Keratinocyte (primary cell): ENCODE results near the gene SNTG2. TPM values are rescaled to one million over a fixed set of nuclear protein-coding genes. Genes with fewer than 3 reads are reported as not detected.

Experiments used
- DNase-seq: peaks from one replicate; pipeline ENCODE4 v3.0.0-alpha.2; 2011; ENCODE audit warnings: low read depth, missing footprints, low spot score
- FAIRE-seq: peaks from 2 replicates; lab custom pipeline; 2011; peaks lifted over from hg19 to GRCh38; lab: Jason Lieb, UNC
- H2AFZ ChIP-seq: 2 replicates; pipeline ENCODE4 v1.6.0; 2012; ENCODE audit warnings: low read length, control low read depth, inconsistent platforms; ENCODE audit not compliant: control insufficient read depth
- H3K27ac ChIP-seq: 2 replicates; pipeline ENCODE4 v1.5.1; 2011; ENCODE audit warnings: low read length; ENCODE audit not compliant: control insufficient read depth, insufficient read depth
- H3K27me3 ChIP-seq: 3 replicates; pipeline ENCODE4 v1.6.0; 2011; ENCODE audit warnings: low read length; ENCODE audit not compliant: control insufficient read depth, insufficient read depth; ENCODE audit errors: extremely low read depth
- H3K36me3 ChIP-seq, 2 experiments: 2 replicates in 1 of 2; 3 replicates in 1 of 2; pipeline ENCODE4 v1.5.1; 2011; ENCODE audit warnings: low read length in 2 of 2, mild to moderate bottlenecking in 1 of 2; ENCODE audit not compliant: control insufficient read depth in 2 of 2, insufficient read depth in 2 of 2; ENCODE audit errors: extremely low read depth in 1 of 2
- H3K4me1 ChIP-seq: 3 replicates; pipeline ENCODE4 v1.5.1; 2011; ENCODE audit warnings: low read length; ENCODE audit not compliant: control insufficient read depth, insufficient read depth; ENCODE audit errors: extremely low read depth
- H3K4me2 ChIP-seq: 3 replicates; pipeline ENCODE4 v1.6.0; 2011; ENCODE audit warnings: low read depth, low read length; ENCODE audit not compliant: control insufficient read depth, insufficient read depth; ENCODE audit errors: extremely low read depth
- H3K4me3 ChIP-seq, 3 experiments: fragments of 200-600 bp in 1 of 3; sonication (generic) in 1 of 3; 2 replicates in 2 of 3; 3 replicates in 1 of 3; pipeline ENCODE4 v1.5.1; 2011 to 2016; ENCODE audit warnings: low read length in 3 of 3, mild to moderate bottlenecking in 3 of 3, control low read depth in 2 of 3, inconsistent platforms in 1 of 3, low read depth in 1 of 3, mixed read lengths in 1 of 3, mixed run types in 1 of 3, moderate library complexity in 1 of 3; ENCODE audit not compliant: control insufficient read depth in 2 of 3, insufficient read depth in 2 of 3; ENCODE audit errors: extremely low read depth in 1 of 3
- H3K79me2 ChIP-seq: 2 replicates; pipeline ENCODE4 v1.6.0; 2012; ENCODE audit warnings: low read length; ENCODE audit not compliant: control insufficient read depth, insufficient read depth
- H3K9ac ChIP-seq: 3 replicates; pipeline ENCODE4 v1.6.0; 2011; ENCODE audit warnings: low read length; ENCODE audit not compliant: control insufficient read depth, insufficient read depth; ENCODE audit errors: extremely low read depth
- H3K9me1 ChIP-seq: 3 replicates; pipeline ENCODE4 v1.6.0; 2011; ENCODE audit warnings: low read length; ENCODE audit not compliant: control insufficient read depth, insufficient read depth; ENCODE audit errors: extremely low read depth
- H3K9me3 ChIP-seq: 2 replicates; pipeline ENCODE4 v1.5.1; 2012; ENCODE audit warnings: low read depth, low read length; ENCODE audit not compliant: control insufficient read depth
- H4K20me1 ChIP-seq: 3 replicates; pipeline ENCODE4 v1.6.0; 2011; ENCODE audit warnings: low read length; ENCODE audit not compliant: control insufficient read depth, insufficient read depth; ENCODE audit errors: extremely low read depth
- EZH2 ChIP-seq: IDR thresholded peaks from one replicate; pipeline ENCODE4 v1.6.1; 2012; ENCODE audit warnings: inconsistent platforms, mild to moderate bottlenecking, low read length, moderate library complexity
- dilution Hi-C: fragments of 300-500 bp; cut with MboI; formaldehyde crosslinking; loops from one replicate; pipeline ENCODE4 v1.7.0; 2020; ENCODE audit warnings: low sequenced_read_pairs; ENCODE audit not compliant: extremely low pct_ligation_motif_present
- polyA plus RNA-seq, 5 experiments: library from polyadenylated mRNA; depleted of rRNA in 3 of 5; stranded (reverse) in 3 of 5; stranded (forward) in 1 of 5; unstranded in 1 of 5; fragments of >200 nt; gene quantifications; 1 replicate in 1 of 5; 2 replicates in 3 of 5; 3 replicates in 1 of 5; pipeline versions ENCODE4 v1.2.1 to v1.2.3, GENCODE V29; 2011 to 2012; ENCODE audit warnings: missing spikeins in 2 of 5, low read depth in 1 of 5, low replicate concordance in 1 of 5
- TF ChIP-seq, protein P1 (sequence below), 3 experiments: IDR thresholded peaks in 1 of 3; conservative IDR thresholded peaks in 1 of 3; optimal IDR thresholded peaks in 1 of 3; 2 replicates in 2 of 3; 3 replicates in 1 of 3; pipeline versions ENCODE3 to v1.5.1; 2011; ENCODE audit warnings: low read length in 3 of 3, mild to moderate bottlenecking in 3 of 3, moderate library complexity in 2 of 3, control low read depth in 1 of 3, inconsistent platforms in 1 of 3; ENCODE audit not compliant: insufficient read depth in 2 of 3; ENCODE audit errors: extremely low read depth in 1 of 3

SNTG2 gene
- polyA plus RNA-seq, 1 donor (not counting 4 experiments of a cell fraction or from before 2014, with no cell fraction given): not detected

DNA sequence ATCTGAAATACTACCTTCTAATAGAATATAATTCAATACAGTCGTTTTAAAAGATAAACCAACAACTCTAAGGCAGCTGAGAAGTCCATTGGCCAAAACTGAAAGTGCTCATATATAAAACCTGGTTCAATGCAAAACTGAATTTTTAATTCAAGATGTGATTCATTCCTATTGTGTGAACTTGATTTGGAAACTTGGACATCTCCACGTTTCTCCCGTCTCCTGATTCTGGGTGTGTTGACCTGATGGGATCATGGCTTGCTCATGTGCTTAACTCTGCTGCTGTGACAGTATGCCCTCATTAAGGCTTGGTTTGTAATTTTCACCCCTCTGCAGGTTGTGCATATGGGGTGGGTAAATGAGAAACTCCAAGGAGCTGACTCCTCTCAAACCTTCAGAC is 296.3 kb downstream of the SNTG2 start:
- no peak overlapping the region for H3K4me2 ChIP-seq
- no peak for FAIRE-seq
- H3K27ac ChIP-seq: no peak overlapping the region
- no peaks in the 10 kb centered on the region for H4K20me1 ChIP-seq
- H2AFZ ChIP-seq: no peak overlapping the region
- no peaks in the 10 kb centered on the region for H3K36me3 ChIP-seq
- dilution Hi-C loops: no loop called here
- H3K4me3 ChIP-seq: no peak overlapping the region
- TF ChIP-seq EZH2: no peak
- TF ChIP-seq, protein P1, sequence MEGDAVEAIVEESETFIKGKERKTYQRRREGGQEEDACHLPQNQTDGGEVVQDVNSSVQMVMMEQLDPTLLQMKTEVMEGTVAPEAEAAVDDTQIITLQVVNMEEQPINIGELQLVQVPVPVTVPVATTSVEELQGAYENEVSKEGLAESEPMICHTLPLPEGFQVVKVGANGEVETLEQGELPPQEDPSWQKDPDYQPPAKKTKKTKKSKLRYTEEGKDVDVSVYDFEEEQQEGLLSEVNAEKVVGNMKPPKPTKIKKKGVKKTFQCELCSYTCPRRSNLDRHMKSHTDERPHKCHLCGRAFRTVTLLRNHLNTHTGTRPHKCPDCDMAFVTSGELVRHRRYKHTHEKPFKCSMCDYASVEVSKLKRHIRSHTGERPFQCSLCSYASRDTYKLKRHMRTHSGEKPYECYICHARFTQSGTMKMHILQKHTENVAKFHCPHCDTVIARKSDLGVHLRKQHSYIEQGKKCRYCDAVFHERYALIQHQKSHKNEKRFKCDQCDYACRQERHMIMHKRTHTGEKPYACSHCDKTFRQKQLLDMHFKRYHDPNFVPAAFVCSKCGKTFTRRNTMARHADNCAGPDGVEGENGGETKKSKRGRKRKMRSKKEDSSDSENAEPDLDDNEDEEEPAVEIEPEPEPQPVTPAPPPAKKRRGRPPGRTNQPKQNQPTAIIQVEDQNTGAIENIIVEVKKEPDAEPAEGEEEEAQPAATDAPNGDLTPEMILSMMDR (optimal IDR thresholded peaks at IDR 0.05 in 1 of 3, IDR thresholded peaks at IDR 0.05 in 1 of 3, conservative IDR thresholded peaks at IDR 0.05 in 1 of 3; ENCODE audit: extremely low read depth in 1 of 3, insufficient read depth in 2 of 3, low read length in 3 of 3): no peak
- H3K79me2 ChIP-seq: no peaks in the 10 kb centered on the region
- H3K9me1 ChIP-seq: no peaks in the 10 kb centered on the region
- no peaks in the 10 kb centered on the region for H3K4me1 ChIP-seq
- H3K9ac ChIP-seq: no peak overlapping the region
- no peaks in the 10 kb centered on the region for H3K9me3 ChIP-seq
- no peaks in the 10 kb centered on the region for H3K27me3 ChIP-seq
- DNase-seq: no peak

DNA sequence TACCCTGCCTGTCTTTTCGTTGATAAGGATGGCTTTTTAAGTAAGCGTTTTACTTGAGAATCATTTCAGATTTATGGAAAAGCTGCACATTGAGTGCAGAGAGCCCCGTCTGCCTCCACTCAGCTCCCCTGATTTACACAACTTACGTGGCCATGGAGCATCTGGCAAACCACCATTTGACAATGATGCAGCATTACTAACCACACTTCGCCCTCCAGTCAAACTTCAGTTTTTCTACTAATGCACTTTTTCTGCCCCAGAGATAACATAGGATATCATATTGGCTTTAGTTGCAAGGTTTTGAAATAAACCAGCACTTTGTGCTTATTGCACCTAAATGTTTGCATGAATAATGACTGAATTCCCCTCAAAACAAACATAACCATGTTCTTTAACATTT is 297.5 kb downstream of the SNTG2 start:
- TF ChIP-seq, protein P1 (optimal IDR thresholded peaks at IDR 0.05 in 1 of 3, IDR thresholded peaks at IDR 0.05 in 1 of 3, conservative IDR thresholded peaks at IDR 0.05 in 1 of 3; ENCODE audit: extremely low read depth in 1 of 3, insufficient read depth in 2 of 3, low read length in 3 of 3): no peak
- TF ChIP-seq EZH2: no peak
- H3K4me3 ChIP-seq: no peak overlapping the region
- dilution Hi-C loops: no loop called here
- H3K9me1 ChIP-seq: no peaks in the 10 kb centered on the region
- FAIRE-seq: no peak
- no peak for DNase-seq
- no peaks in the 10 kb centered on the region for H3K9me3 ChIP-seq
- no peak overlapping the region for H3K9ac ChIP-seq
- no peaks in the 10 kb centered on the region for H3K4me1 ChIP-seq
- no peaks in the 10 kb centered on the region for H4K20me1 ChIP-seq
- H2AFZ ChIP-seq: no peak overlapping the region
- H3K79me2 ChIP-seq: no peaks in the 10 kb centered on the region
- H3K27ac ChIP-seq: no peak overlapping the region
- no peaks in the 10 kb centered on the region for H3K36me3 ChIP-seq
- no peak overlapping the region for H3K4me2 ChIP-seq
- H3K27me3 ChIP-seq: no peaks in the 10 kb centered on the region
